Heart left ventricle (tissue), 13 donors: ENCODE measurements around the gene POLD2.

Experiments used
- CTCF ChIP-seq, 12 donors: fragments of 200-600 bp; sonication (generic) in 4 of 12; IDR thresholded peaks; one replicate each; pipeline versions ENCODE4 v1.5.0 to v1.8.0; 2018 to 2022; ENCODE audit warnings: antibody characterized with exemption in 12 of 12, mild to moderate bottlenecking in 5 of 12
- POLR2A ChIP-seq, 2 donors: fragments of 450-650 bp; IDR thresholded peaks; one replicate each; pipeline ENCODE4 v1.6.1; 2017; ENCODE audit warnings: antibody characterized with exemption in 2 of 2, mild to moderate bottlenecking in 2 of 2, moderate library complexity in 2 of 2
- donor health status: ischemic (EF 13 %, LVEDD 7.1; RV severe dilation, severe dysfunction).
- donor health status: DM: no; HTN: yes; CAD: no.
- donor health status: DM: no; HTN: no; CAD: no.
- donor health status: ischemic (EF 25% LVEDD 6.9; RV normal size, moderate dysfunction).
- donor health status: ischemic (EF 25% LVEDD 5.7; RV mildly dilated, moderate dysfunction).
- donor health status: ischemic (EF 35%, LVEDD 5.7; RV mildly dilated, moderate dysfunction).
- donor health status: nonischemic (EF 11% LVEDD 7.7; RV severe dilation, severe dysfunction).
- donor health status: DM: yes; HTN: yes; CAD: no.
- donor health status: PGD.
- donor health status: ischemic (EF 29% LVEDD 5.4; RV normal size, mild dysfunction).
- donor health status: nonischemic (EF 23%, LVEDD 6.1; RV moderate dilation, normal function).

GRCh38 chr7:44077681-44078091 lies 45.7 kb downstream of the POLD2 start:
- TF ChIP-seq CTCF (IDR thresholded peaks at IDR 0.05) (no peak), POLR2A (IDR thresholded peaks at IDR 0.05) (no peak)
